OCI-LY1 (cell line): Measurements from ENCODE around the gene LINGO1.

Experiments
- H2AFZ ChIP-seq: fragments of 200-600 bp; sonication (generic), shearing (Covaris generic); 2 replicates; pipeline ENCODE4 v1.6.0; 2014; ENCODE audit warnings: antibody characterized with exemption, mild to moderate bottlenecking, low read length
- H3F3A ChIP-seq: fragments of 200-600 bp; sonication (generic), shearing (Covaris generic); 2 replicates; pipeline ENCODE4 v1.6.0; 2014; ENCODE audit warnings: mild to moderate bottlenecking, antibody characterized with exemption, low read length, moderate library complexity; ENCODE audit not compliant: insufficient read depth
- H3K27ac ChIP-seq: fragments of 200-600 bp; sonication (generic); 2 replicates; pipeline ENCODE4 v1.5.1; 2014; ENCODE audit warnings: low read length, mixed run types, mild to moderate bottlenecking, low read depth; ENCODE audit not compliant: poor library complexity, severe bottlenecking
- H3K27me3 ChIP-seq: fragments of 200-600 bp; sonication (generic); 2 replicates; pipeline ENCODE4 v1.6.0; 2014; ENCODE audit warnings: antibody characterized with exemption, mild to moderate bottlenecking, low read length, moderate library complexity; ENCODE audit not compliant: insufficient read depth
- H3K36me3 ChIP-seq: fragments of 200-600 bp; sonication (generic); 2 replicates; pipeline ENCODE4 v1.6.1; 2014; ENCODE audit warnings: mild to moderate bottlenecking, antibody characterized with exemption, low read length, moderate library complexity, mixed read lengths; ENCODE audit not compliant: insufficient read depth
- H3K4me1 ChIP-seq: fragments of 200-600 bp; sonication (generic); 2 replicates; pipeline ENCODE4 v1.5.1; 2014; ENCODE audit warnings: mild to moderate bottlenecking, low read length, moderate library complexity; ENCODE audit not compliant: insufficient read depth, severe bottlenecking
- H3K4me2 ChIP-seq: fragments of 200-600 bp; sonication (generic), shearing (Covaris generic); 2 replicates; pipeline ENCODE4 v1.6.1; 2014; ENCODE audit warnings: low read length
- H3K4me3 ChIP-seq: fragments of 200-600 bp; sonication (generic); 2 replicates; pipeline ENCODE4 v1.5.1; 2014; ENCODE audit warnings: low read length, low read depth, mild to moderate bottlenecking, mixed read lengths; ENCODE audit not compliant: poor library complexity, severe bottlenecking
- H3K79me2 ChIP-seq: fragments of 200-600 bp; shearing (Covaris generic); 2 replicates; pipeline ENCODE4 v1.6.1; 2016; ENCODE audit warnings: mixed run types, low read length, mixed read lengths; ENCODE audit not compliant: insufficient read depth
- H3K9ac ChIP-seq: fragments of 200-600 bp; sonication (generic), shearing (Covaris generic); 2 replicates; pipeline ENCODE4 v1.6.1; 2014; ENCODE audit warnings: mild to moderate bottlenecking, low read length, mixed read lengths
- H3K9me2 ChIP-seq: fragments of 200-600 bp; sonication (generic), shearing (Covaris generic); 2 replicates; pipeline ENCODE4 v1.6.1; 2014; ENCODE audit warnings: low read depth, mild to moderate bottlenecking, low read length, mixed read lengths
- H3K9me3 ChIP-seq: fragments of 200-600 bp; shearing (Covaris generic); 2 replicates; pipeline ENCODE4 v1.6.1; 2014; ENCODE audit warnings: low read length, mixed read lengths
- H4K20me1 ChIP-seq: fragments of 200-600 bp; sonication (generic), shearing (Covaris generic); 2 replicates; pipeline ENCODE4 v1.6.0; 2016; ENCODE audit warnings: mild to moderate bottlenecking, low read length; ENCODE audit not compliant: insufficient read depth
- EZH2 ChIP-seq: fragments of 200-600 bp; sonication (generic), shearing (Covaris generic); IDR thresholded peaks from 2 replicates; pipeline ENCODE4 v1.8.0; 2017; ENCODE audit warnings: borderline replicate concordance, mixed run types, mild to moderate bottlenecking, antibody characterized with exemption, low read length, moderate library complexity, mixed read lengths
- TF ChIP-seq, protein P1 (sequence below): fragments of 200-600 bp; sonication (generic), shearing (Covaris generic); IDR thresholded peaks from 2 replicates; pipeline ENCODE4 v1.5.1; 2017; ENCODE audit warnings: mild to moderate bottlenecking, antibody characterized with exemption, low read length, moderate library complexity, mixed read lengths

Gene LINGO1

DNA sequence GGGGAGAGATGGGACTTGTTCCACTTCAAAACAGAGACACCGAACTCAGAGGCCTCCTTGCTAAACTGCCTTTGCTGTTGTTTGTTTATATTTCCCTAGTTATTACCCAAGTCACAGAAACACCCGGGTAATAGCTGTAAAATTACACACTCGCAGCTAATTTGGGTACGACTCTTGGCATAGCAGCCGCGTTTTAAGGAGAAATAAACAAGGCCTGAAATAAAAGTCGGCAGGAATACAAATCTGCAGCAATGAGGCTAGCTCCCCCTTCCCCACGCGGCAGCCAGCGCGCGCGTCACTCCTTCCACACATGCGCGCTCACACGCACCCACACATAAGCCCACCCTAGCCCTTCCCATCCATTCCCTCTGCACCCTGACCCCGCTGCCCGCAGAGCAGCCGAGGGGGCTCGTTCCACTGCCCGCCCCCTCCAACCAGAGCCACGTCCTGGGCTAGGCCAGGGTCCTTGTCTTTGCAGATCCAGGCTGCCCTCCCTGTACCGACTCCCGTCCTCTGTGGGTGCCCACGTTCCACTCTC is 67.3 kb downstream of the LINGO1 start:
- TF ChIP-seq EZH2, result no peak
- Histone ChIP-seq H3K36me3 (no peaks in the 10 kb centered on the region), H3K4me2 (no peak overlapping the region), H3K4me3 (no peak overlapping the region), H3K27me3 (peaks cover 15% of the 10 kb centered on the region; the same call in 1 of the 2 replicates), H3K9me2 (no peaks in the 10 kb centered on the region), H3K4me1 (no peaks in the 10 kb centered on the region), H3K9me3 (no peaks in the 10 kb centered on the region), H3F3A (no peaks in the 10 kb centered on the region), H4K20me1 (no peaks in the 10 kb centered on the region), H3K27ac (no peak overlapping the region), H3K9ac (no peak overlapping the region), H3K79me2 (no peaks in the 10 kb centered on the region), H2AFZ (no peak overlapping the region)

GRCh38 chr15:77564938-77565337 is 67.8 kb downstream of the LINGO1 start:
- H3K9ac ChIP-seq, result no peak overlapping the region
- no peak overlapping the region for H3K27ac ChIP-seq
- no peaks in the 10 kb centered on the region for H4K20me1 ChIP-seq
- no peaks in the 10 kb centered on the region for H3K9me3 ChIP-seq
- H3K9me2 ChIP-seq, result no peaks in the 10 kb centered on the region
- H3K36me3 ChIP-seq, result no peaks in the 10 kb centered on the region
- no peak for TF ChIP-seq EZH2
- TF ChIP-seq, protein P1, sequence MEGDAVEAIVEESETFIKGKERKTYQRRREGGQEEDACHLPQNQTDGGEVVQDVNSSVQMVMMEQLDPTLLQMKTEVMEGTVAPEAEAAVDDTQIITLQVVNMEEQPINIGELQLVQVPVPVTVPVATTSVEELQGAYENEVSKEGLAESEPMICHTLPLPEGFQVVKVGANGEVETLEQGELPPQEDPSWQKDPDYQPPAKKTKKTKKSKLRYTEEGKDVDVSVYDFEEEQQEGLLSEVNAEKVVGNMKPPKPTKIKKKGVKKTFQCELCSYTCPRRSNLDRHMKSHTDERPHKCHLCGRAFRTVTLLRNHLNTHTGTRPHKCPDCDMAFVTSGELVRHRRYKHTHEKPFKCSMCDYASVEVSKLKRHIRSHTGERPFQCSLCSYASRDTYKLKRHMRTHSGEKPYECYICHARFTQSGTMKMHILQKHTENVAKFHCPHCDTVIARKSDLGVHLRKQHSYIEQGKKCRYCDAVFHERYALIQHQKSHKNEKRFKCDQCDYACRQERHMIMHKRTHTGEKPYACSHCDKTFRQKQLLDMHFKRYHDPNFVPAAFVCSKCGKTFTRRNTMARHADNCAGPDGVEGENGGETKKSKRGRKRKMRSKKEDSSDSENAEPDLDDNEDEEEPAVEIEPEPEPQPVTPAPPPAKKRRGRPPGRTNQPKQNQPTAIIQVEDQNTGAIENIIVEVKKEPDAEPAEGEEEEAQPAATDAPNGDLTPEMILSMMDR, result no peak
- no peaks in the 10 kb centered on the region for H3K79me2 ChIP-seq
- H3F3A ChIP-seq, result no peaks in the 10 kb centered on the region
- H3K4me2 ChIP-seq, result no peak overlapping the region
- H3K4me3 ChIP-seq, result no peak overlapping the region
- no peaks in the 10 kb centered on the region for H3K4me1 ChIP-seq
- H3K27me3 ChIP-seq, result peaks cover 15% of the 10 kb centered on the region; the same call in 1 of the 2 replicates
- H2AFZ ChIP-seq, result no peak overlapping the region

DNA sequence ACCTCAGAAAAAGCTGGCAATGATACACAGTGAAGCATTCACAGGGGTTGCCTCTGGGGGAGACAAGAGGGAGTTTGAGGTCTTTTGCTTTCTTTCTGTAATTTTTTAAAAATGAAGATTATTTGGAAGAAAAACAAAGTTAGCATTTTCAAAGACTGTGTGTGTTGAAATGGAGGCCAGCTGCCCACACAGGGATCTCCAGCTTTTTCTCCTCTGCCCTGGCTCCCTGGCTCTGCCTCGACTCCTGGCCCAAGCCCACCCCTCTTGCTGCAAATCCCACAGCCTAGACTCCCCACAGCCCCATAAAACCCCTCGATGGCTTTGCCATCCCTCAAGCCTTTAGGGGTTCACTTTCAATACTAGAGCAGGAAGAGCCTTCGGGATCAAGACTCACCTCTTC is 68.4 kb downstream of the LINGO1 start:
- H3K27ac ChIP-seq, result no peak overlapping the region
- H3K9me3 ChIP-seq, result no peaks in the 10 kb centered on the region
- no peaks in the 10 kb centered on the region for H3K36me3 ChIP-seq
- no peak overlapping the region for H3K4me3 ChIP-seq
- no peak for TF ChIP-seq EZH2
- TF ChIP-seq, protein P1, result no peak
- peaks cover 15% of the 10 kb centered on the region; the same call in 1 of the 2 replicates for H3K27me3 ChIP-seq
- no peaks in the 10 kb centered on the region for H3F3A ChIP-seq
- H3K4me2 ChIP-seq, result no peak overlapping the region
- no peak overlapping the region for H2AFZ ChIP-seq
- no peaks in the 10 kb centered on the region for H3K79me2 ChIP-seq
- H3K9me2 ChIP-seq, result no peaks in the 10 kb centered on the region
- no peak overlapping the region for H3K9ac ChIP-seq
- H3K4me1 ChIP-seq, result no peaks in the 10 kb centered on the region
- H4K20me1 ChIP-seq, result no peaks in the 10 kb centered on the region

GRCh38 chr15:77563623-77564156 is 69.0 kb downstream of the LINGO1 start:
- no peaks in the 10 kb centered on the region for H3K9me2 ChIP-seq
- H3K9ac ChIP-seq, result no peak overlapping the region
- no peaks in the 10 kb centered on the region for H3F3A ChIP-seq
- H3K27me3 ChIP-seq, result peaks cover 15% of the 10 kb centered on the region; the same call in 1 of the 2 replicates
- H3K4me1 ChIP-seq, result no peaks in the 10 kb centered on the region
- no peak overlapping the region for H3K4me2 ChIP-seq
- no peaks in the 10 kb centered on the region for H4K20me1 ChIP-seq
- H3K27ac ChIP-seq, result no peak overlapping the region
- no peak overlapping the region for H3K4me3 ChIP-seq
- H2AFZ ChIP-seq, result no peak overlapping the region
- no peaks in the 10 kb centered on the region for H3K36me3 ChIP-seq
- TF ChIP-seq EZH2, result no peak
- TF ChIP-seq, protein P1, result no peak
- no peaks in the 10 kb centered on the region for H3K9me3 ChIP-seq
- H3K79me2 ChIP-seq, result no peaks in the 10 kb centered on the region
